ENCODE data around the gene CTBP2. TPM values are rescaled to one million over a fixed set of nuclear protein-coding genes. Genes with fewer than 3 reads are reported as not detected.

CTBP2 gene
- total RNA-seq, result under 1 TPM; 0.19 to 0.42 TPM

GRCh38 chr10:125159932-125160855 lies at the start of gene CTBP2:
Gene CTBP2, minus strand, starts transcription at chr10:125160563.
- H3K36me3 Mint-ChIP-seq (ENCODE audit: low read depth), result no peaks in the 10 kb centered on the region
- H3K27me3 Mint-ChIP-seq (ENCODE audit: low read depth), result peaks cover 35% of the 10 kb centered on the region
- CTCF ChIA-PET, result no interaction called here
- H3K27ac Mint-ChIP-seq, result no peak within 1 kb of the TSS
- intact Hi-C loops (cut with micrococcal nuclease), result no loop called here
- no peaks in the 10 kb centered on the region for H3K9me3 Mint-ChIP-seq
- peak within 1 kb of the TSS; percentile 52 for H3K4me3 Mint-ChIP-seq
- no peak for DNase-seq
- H3K4me1 Mint-ChIP-seq (ENCODE audit: low read depth), result peaks cover 4% of the 10 kb centered on the region

DNA sequence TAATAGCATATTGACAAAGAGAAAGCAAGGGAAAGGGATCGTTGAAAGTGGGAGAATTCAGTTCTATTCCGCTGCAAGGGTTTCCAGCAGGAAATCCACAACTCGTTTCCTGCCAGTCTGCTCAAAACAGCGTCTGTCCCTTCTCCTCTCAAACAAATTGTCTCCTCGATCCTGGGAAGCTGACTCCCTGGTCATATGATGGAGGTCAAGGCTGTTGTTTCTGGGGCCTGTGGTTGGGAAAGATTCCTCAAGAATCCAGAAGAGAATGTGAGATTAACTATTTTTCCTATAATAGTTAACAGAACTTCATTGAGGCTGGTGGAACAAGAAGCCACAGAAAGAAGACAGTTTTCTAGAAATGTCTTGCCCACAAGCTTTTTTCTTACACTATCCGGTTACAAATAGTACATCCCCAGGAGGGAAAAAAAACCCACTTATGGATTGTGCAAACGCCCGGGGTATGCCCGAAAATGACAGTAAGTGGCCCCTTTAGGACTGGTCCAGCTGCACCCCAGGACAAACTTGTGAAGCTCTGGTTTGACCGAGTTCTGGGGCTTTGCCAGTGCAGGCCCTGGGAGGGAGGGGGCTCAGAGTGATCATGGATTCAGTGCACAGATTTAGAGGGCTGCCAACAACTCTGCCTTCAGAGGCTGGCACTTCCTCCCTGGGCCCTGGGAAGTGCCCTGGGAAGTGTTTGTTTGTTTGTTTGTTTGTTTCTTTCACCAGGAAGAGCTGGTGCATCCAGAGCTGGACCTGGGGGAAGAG lies 49.4 kb upstream of the CTBP2 start:
- intact Hi-C loops (cut with micrococcal nuclease), result no loop called here
- DNase-seq, result no peak
- Mint-ChIP-seq H3K27ac (no peak overlapping the region), H3K36me3 (ENCODE audit: low read depth) (no peaks in the 10 kb centered on the region), H3K9me3 (peaks cover 2% of the 10 kb centered on the region), H3K4me1 (ENCODE audit: low read depth) (no peaks in the 10 kb centered on the region), H3K4me3 (no peak overlapping the region), H3K27me3 (ENCODE audit: low read depth) (peaks cover 2% of the 10 kb centered on the region)
- CTCF ChIA-PET, result interaction anchor here (0.6 kb wide), 1 partner anchor 406 kb away, joined by 3 read pairs; no protein-coding TSS in a partner anchor

DNA sequence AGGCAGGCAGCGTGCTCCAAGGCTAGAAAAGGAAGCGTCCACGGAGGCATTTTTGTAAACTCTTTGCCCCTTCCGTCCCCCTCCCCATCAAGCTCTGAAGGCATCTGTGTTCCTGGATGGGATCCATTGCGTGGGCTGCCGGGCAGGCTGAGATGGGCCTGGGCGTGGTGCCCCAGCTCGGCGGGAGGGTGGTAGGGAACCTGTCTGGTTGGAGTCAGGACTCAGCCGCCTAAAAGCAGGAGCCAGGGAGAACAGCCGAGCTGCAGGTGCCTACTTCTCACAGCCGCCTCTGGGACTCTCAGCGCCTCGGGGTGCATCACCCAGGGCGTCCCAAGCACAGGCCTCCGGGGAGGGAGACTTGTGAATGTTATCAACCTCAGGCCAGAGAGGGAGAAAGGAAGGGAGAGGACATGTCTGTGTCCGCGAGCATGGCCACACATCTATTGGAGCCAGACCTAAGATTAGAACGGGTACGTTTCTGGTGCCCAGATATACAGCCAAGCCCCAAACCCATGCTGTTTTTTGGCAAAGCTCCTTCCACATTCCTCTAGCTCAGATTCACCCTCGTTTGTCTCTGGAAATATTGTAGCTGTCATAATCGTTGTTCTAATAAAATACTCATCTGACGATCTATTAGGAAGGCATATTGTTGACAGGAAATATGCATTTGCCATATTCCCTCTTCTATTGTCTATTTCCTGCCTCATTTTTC lies 48.6 kb upstream of the CTBP2 start:
- intact Hi-C loops (cut with micrococcal nuclease), result no loop called here
- no peak overlapping the region for H3K27ac Mint-ChIP-seq
- no peaks in the 10 kb centered on the region for H3K4me1 Mint-ChIP-seq (ENCODE audit: low read depth)
- peaks cover 2% of the 10 kb centered on the region for H3K27me3 Mint-ChIP-seq (ENCODE audit: low read depth)
- no peak overlapping the region for H3K4me3 Mint-ChIP-seq
- DNase-seq, result no peak
- CTCF ChIA-PET, result no interaction called here
- no peaks in the 10 kb centered on the region for H3K36me3 Mint-ChIP-seq (ENCODE audit: low read depth)
- H3K9me3 Mint-ChIP-seq, result peaks cover 2% of the 10 kb centered on the region

DNA sequence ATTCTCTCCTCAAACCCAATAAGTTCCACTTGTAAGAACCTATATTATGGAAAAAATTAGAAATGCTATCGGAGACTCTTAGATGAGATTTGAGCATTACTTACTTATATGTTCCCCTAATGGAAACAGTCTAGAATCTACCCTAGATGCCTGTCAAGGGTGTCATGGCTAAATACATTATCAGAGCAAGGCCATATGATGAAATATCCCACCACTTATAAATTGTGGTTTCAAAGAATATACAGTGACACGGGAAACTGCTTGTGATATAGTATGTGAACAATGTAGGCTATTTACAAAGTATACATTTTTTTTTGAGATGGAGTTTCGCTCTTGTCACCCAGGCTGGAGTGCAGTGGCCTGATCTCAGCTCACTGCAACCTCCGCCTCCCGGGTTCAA lies 46.3 kb upstream of the CTBP2 start:
- Mint-ChIP-seq H3K36me3 (ENCODE audit: low read depth) (no peaks in the 10 kb centered on the region), H3K27me3 (ENCODE audit: low read depth) (no peaks in the 10 kb centered on the region), H3K27ac (no peak overlapping the region), H3K4me3 (no peak overlapping the region), H3K9me3 (peaks cover 2% of the 10 kb centered on the region), H3K4me1 (ENCODE audit: low read depth) (no peaks in the 10 kb centered on the region)
- CTCF ChIA-PET, result no interaction called here
- DNase-seq, result no peak
- intact Hi-C loops (cut with micrococcal nuclease), result no loop called here

DNA sequence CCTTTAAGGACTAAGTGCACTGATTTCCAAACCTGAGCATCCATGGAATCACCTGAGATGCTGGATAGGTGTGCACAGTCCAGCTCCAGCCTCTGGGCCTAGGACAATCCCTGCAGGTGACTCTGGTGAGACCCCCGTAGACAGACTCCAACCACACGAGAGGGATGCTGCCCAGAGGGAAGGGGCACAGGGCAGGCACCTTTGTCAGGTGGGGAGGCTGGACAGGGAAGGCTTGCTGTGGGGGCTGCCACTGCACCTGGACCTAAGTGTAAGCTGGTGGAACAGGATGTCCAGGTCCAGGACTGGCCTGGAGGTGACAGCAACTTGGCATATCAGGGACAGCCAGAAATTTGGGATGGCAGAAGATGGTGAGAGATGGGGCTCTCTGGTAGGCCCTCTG lies 45.1 kb upstream of the CTBP2 start:
- CTCF ChIA-PET, result interaction anchor here (0.5 kb wide), 1 partner anchor 686 kb away, joined by 3 read pairs; no protein-coding TSS in a partner anchor
- no peaks in the 10 kb centered on the region for H3K36me3 Mint-ChIP-seq (ENCODE audit: low read depth)
- no peak for DNase-seq
- H3K9me3 Mint-ChIP-seq, result no peaks in the 10 kb centered on the region
- intact Hi-C loops (cut with micrococcal nuclease), result no loop called here
- no peak overlapping the region for H3K4me3 Mint-ChIP-seq
- no peaks in the 10 kb centered on the region for H3K4me1 Mint-ChIP-seq (ENCODE audit: low read depth)
- no peak overlapping the region for H3K27ac Mint-ChIP-seq
- no peaks in the 10 kb centered on the region for H3K27me3 Mint-ChIP-seq (ENCODE audit: low read depth)

DNA sequence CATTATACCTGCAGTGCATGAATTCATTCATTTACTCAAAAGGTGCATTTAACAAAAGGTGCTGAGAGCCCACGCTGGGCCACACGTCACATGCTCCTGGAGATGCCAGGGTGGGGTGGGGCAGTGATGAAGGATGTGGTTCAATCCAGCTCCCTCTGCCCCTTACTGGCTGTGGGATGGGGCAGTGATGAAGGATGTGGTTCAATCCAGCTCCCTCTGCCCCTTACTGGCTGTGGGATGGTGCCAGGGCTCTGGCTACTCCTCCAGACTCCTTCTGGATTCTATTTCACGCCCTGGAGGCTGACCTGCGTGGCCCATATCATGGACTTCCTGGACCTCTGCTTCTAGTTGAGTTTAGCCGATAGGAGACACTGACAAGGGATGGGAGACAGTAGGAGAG lies 44.0 kb upstream of the CTBP2 start:
- H3K27me3 Mint-ChIP-seq (ENCODE audit: low read depth), result no peaks in the 10 kb centered on the region
- intact Hi-C loops (cut with micrococcal nuclease), result no loop called here
- H3K36me3 Mint-ChIP-seq (ENCODE audit: low read depth), result no peaks in the 10 kb centered on the region
- no peaks in the 10 kb centered on the region for H3K9me3 Mint-ChIP-seq
- no peak for DNase-seq
- H3K4me3 Mint-ChIP-seq, result no peak overlapping the region
- CTCF ChIA-PET, result no interaction called here
- no peaks in the 10 kb centered on the region for H3K4me1 Mint-ChIP-seq (ENCODE audit: low read depth)
- H3K27ac Mint-ChIP-seq, result no peak overlapping the region

GRCh38 chr10:125203186-125203800 lies 42.9 kb upstream of the CTBP2 start:
- Mint-ChIP-seq H3K4me1 (ENCODE audit: low read depth) (no peaks in the 10 kb centered on the region), H3K27me3 (ENCODE audit: low read depth) (no peaks in the 10 kb centered on the region), H3K27ac (no peak overlapping the region), H3K9me3 (no peaks in the 10 kb centered on the region), H3K36me3 (ENCODE audit: low read depth) (no peaks in the 10 kb centered on the region), H3K4me3 (no peak overlapping the region)
- intact Hi-C loops (cut with micrococcal nuclease), result no loop called here
- DNase-seq, result no peak
- CTCF ChIA-PET, result interaction anchor here (0.5 kb wide), 1 partner anchor 212 kb away, joined by 3 read pairs; no protein-coding TSS in a partner anchor

- no peak for DNase-seq
- H3K9me3 Mint-ChIP-seq, result no peaks in the 10 kb centered on the region
- no peak overlapping the region for H3K27ac Mint-ChIP-seq
- CTCF ChIA-PET, result no interaction called here
- H3K27me3 Mint-ChIP-seq (ENCODE audit: low read depth), result no peaks in the 10 kb centered on the region
- intact Hi-C loops (cut with micrococcal nuclease), result no loop called here
- no peaks in the 10 kb centered on the region for H3K4me1 Mint-ChIP-seq (ENCODE audit: low read depth)
- H3K36me3 Mint-ChIP-seq (ENCODE audit: low read depth), result no peaks in the 10 kb centered on the region
- no peak overlapping the region for H3K4me3 Mint-ChIP-seq
Measured at GRCh38 chr10:125201791-125202622, 41.6 kb upstream of the CTBP2 start.

DNA sequence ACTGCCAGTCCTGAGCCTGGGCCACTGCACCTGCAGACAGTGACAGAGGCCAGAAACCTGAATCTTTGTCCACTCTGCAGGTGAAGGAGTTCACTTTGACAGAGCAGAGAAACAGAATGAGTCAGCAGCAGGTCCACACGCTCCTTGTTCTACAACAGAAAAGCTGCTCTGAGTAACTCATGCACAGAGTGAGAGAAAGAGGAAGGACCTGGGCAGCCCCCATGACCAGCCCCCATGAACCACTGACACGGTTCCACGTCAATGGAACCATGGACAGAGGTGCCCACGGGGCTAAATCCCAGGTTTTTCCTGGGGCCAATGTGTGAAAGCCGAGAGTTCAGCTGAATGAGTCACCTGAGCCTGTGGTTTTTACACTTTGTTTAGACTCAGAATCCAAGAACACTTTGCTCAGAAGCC lies 40.8 kb upstream of the CTBP2 start:
- H3K27me3 Mint-ChIP-seq (ENCODE audit: low read depth), result no peaks in the 10 kb centered on the region
- H3K4me1 Mint-ChIP-seq (ENCODE audit: low read depth), result no peaks in the 10 kb centered on the region
- no peak overlapping the region for H3K27ac Mint-ChIP-seq
- H3K36me3 Mint-ChIP-seq (ENCODE audit: low read depth), result no peaks in the 10 kb centered on the region
- CTCF ChIA-PET, result no interaction called here
- DNase-seq, result no peak
- H3K9me3 Mint-ChIP-seq, result no peaks in the 10 kb centered on the region
- intact Hi-C loops (cut with micrococcal nuclease), result no loop called here
- H3K4me3 Mint-ChIP-seq, result no peak overlapping the region

DNA sequence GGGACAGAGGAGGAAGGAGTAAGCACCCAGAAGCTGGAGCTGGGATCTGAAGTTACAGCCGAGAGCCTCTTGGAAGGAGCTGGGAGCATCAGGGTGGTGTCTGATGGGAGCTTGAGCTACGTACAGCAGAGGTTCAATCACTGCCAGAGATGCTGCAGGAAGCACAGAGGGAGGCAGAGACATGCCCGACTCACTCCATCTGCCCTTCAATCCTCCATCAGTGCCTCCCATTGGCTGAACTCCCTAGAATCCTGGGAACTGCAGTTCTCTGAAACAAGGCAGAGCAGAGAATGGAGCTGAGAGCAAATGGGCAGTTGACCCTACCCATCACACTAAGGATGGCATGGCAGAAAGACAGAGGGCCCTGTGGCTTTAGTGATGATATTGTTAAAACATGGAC lies 40.0 kb upstream of the CTBP2 start:
- Mint-ChIP-seq H3K9me3 (no peaks in the 10 kb centered on the region), H3K27me3 (ENCODE audit: low read depth) (no peaks in the 10 kb centered on the region), H3K4me3 (no peak overlapping the region), H3K27ac (no peak overlapping the region), H3K36me3 (ENCODE audit: low read depth) (no peaks in the 10 kb centered on the region), H3K4me1 (ENCODE audit: low read depth) (no peaks in the 10 kb centered on the region)
- CTCF ChIA-PET, result no interaction called here
- DNase-seq, result no peak
- intact Hi-C loops (cut with micrococcal nuclease), result no loop called here

DNA sequence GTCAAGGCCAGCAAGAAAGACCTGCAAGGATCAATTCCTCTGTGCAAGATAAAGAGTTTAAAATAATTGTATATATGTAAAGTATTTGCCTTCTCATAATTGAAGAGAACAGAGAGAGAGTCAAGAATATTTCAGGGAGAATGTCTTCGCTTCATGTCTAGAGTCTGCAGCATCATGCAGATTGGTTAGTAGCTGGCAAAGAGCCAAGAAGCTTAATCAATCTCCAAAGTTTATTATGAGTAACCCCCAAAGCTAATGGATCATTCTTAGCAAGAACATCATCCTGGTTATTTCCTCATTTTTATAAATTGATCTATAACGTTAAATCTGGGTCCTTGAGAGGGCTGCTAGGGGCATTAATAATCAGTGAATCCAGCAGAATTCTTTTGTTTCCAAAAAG lies 38.9 kb upstream of the CTBP2 start:
- Mint-ChIP-seq H3K4me1 (ENCODE audit: low read depth) (no peaks in the 10 kb centered on the region), H3K4me3 (no peak overlapping the region), H3K27me3 (ENCODE audit: low read depth) (no peaks in the 10 kb centered on the region), H3K27ac (no peak overlapping the region), H3K36me3 (ENCODE audit: low read depth) (no peaks in the 10 kb centered on the region), H3K9me3 (no peaks in the 10 kb centered on the region)
- intact Hi-C loops (cut with micrococcal nuclease), result no loop called here
- CTCF ChIA-PET, result no interaction called here
- DNase-seq, result no peak

Measured in activated naive CD4-positive, alpha-beta T cell treated with anti-CD3 and anti-CD28 coated beads for 36 hours (primary cell).